ENCODE data around the gene GALNT17.

The GALNT17 gene

GRCh38 chr7:71538210-71538609, 406.3 kb downstream of the GALNT17 start:
- TF ChIP-seq CTCF (IDR thresholded peaks at IDR 0.05; ENCODE audit: insufficient read depth, low read length, missing control alignments): no peak
- POLR2A ChIA-PET: no interaction called here
- CTCF ChIA-PET: no interaction called here
- H3K4me3 ChIP-seq (ENCODE audit: low read depth, low read length): no peak overlapping the region
- DNase-seq (ENCODE audit: low read depth, low spot score): no peak

- no peak for DNase-seq (ENCODE audit: low read depth, low spot score)
- no peak overlapping the region for H3K4me3 ChIP-seq (ENCODE audit: low read depth, low read length)
- ChIA-PET CTCF (no interaction called here), POLR2A (no interaction called here)
- no peak for TF ChIP-seq CTCF (IDR thresholded peaks at IDR 0.05; ENCODE audit: insufficient read depth, low read length, missing control alignments)
Measured at GRCh38 chr7:71539615-71540014, 407.7 kb downstream of the GALNT17 start.

- ChIA-PET CTCF (no interaction called here), POLR2A (no interaction called here)
- no peak for DNase-seq (ENCODE audit: low read depth, low spot score)
- H3K4me3 ChIP-seq (ENCODE audit: low read depth, low read length): no peak overlapping the region
- no peak for TF ChIP-seq CTCF (IDR thresholded peaks at IDR 0.05; ENCODE audit: insufficient read depth, low read length, missing control alignments)
Measured at GRCh38 chr7:71541707-71542353, 409.9 kb downstream of the GALNT17 start.

- ChIA-PET POLR2A (no interaction called here), CTCF (no interaction called here)
- no peak for TF ChIP-seq CTCF (IDR thresholded peaks at IDR 0.05; ENCODE audit: insufficient read depth, low read length, missing control alignments)
- DNase-seq (ENCODE audit: low read depth, low spot score): no peak
- no peak overlapping the region for H3K4me3 ChIP-seq (ENCODE audit: low read depth, low read length)
Measured at GRCh38 chr7:71543396-71543795, 411.5 kb downstream of the GALNT17 start.

- ChIA-PET POLR2A (no interaction called here), CTCF (no interaction called here)
- DNase-seq (ENCODE audit: low read depth, low spot score): no peak
- no peak for TF ChIP-seq CTCF (IDR thresholded peaks at IDR 0.05; ENCODE audit: insufficient read depth, low read length, missing control alignments)
- H3K4me3 ChIP-seq (ENCODE audit: low read depth, low read length): no peak overlapping the region
Measured at GRCh38 chr7:71544816-71545215, 412.9 kb downstream of the GALNT17 start.

- no peak for TF ChIP-seq CTCF (IDR thresholded peaks at IDR 0.05; ENCODE audit: insufficient read depth, low read length, missing control alignments)
- CTCF ChIA-PET: no interaction called here
- no peak overlapping the region for H3K4me3 ChIP-seq (ENCODE audit: low read depth, low read length)
- POLR2A ChIA-PET: no interaction called here
- DNase-seq (ENCODE audit: low read depth, low spot score): no peak
Measured at GRCh38 chr7:71547426-71547825, 415.5 kb downstream of the GALNT17 start.
